Panc1 (cell line): ENCODE data around the gene DNAJC27.

Experiments
- CTCF ChIP-seq: fragments of 450-650 bp; IDR thresholded peaks from 2 replicates; pipeline ENCODE4 v1.5.1; 2017; ENCODE audit warnings: mild to moderate bottlenecking
- POLR2AphosphoS5 ChIP-seq: IDR thresholded peaks from 2 replicates; pipeline ENCODE4 v1.6.1; 2012; ENCODE audit warnings: mild to moderate bottlenecking, low read depth, low read length, moderate library complexity
- REST ChIP-seq, 2 experiments: IDR thresholded peaks; 2 replicates each; pipeline ENCODE4 v1.6.1; 2011 to 2012; ENCODE audit warnings: low read depth in 2 of 2, control low read depth in 1 of 2, low read length in 1 of 2, mild to moderate bottlenecking in 1 of 2, moderate library complexity in 1 of 2; ENCODE audit not compliant: insufficient read depth in 1 of 2
- SIN3A ChIP-seq: IDR thresholded peaks from 2 replicates; pipeline ENCODE4 v1.6.1; 2012; ENCODE audit warnings: low read depth, mild to moderate bottlenecking, low read length, moderate library complexity, borderline replicate concordance; ENCODE audit not compliant: insufficient read depth

GRCh38 chr2:24939353-24939752, 32.4 kb downstream of the DNAJC27 start:
- TF ChIP-seq CTCF (no peak), SIN3A (no peak), REST (IDR thresholded peaks at IDR 0.05; ENCODE audit: insufficient read depth in 1 of 2, low read depth in 2 of 2, low read length in 1 of 2) (no peak), POLR2AphosphoS5 (no peak)
